Right lung (tissue), 10 donors: Measurements from ENCODE around the gene ARHGEF40. TPM values are rescaled to one million over a fixed set of nuclear protein-coding genes. Genes with fewer than 3 reads are reported as not detected.

Source experiments
- DNase-seq, 2 donors: peaks; one replicate each; pipeline ENCODE4 v3.0.0-alpha.2; 2013
- long read RNA-seq, 8 donors: transcript quantifications; one replicate each; lab custom pipeline, GENCODE V29; 2026
- polyA plus RNA-seq, 5 donors: library from polyadenylated mRNA; unstranded; fragments of 120-200 nt; gene quantifications; one replicate each; pipeline versions ENCODE4 v1.2.1 to v1.2.3, GENCODE V29; 2013; ENCODE audit warnings: inconsistent platforms in 1 of 5, low replicate concordance in 1 of 5; ENCODE audit not compliant: insufficient read length in 5 of 5, insufficient read depth in 1 of 5

ARHGEF40 gene
- 10 to 100 TPM; 69.5 to 88.8 (median 83.3) TPM for polyA plus RNA-seq
- long read RNA-seq, donor 1, full-length matches to known transcripts, result 4 of 87 reads
- long read RNA-seq, donor 1, partial matches to known transcripts, result 71 of 87 reads
- long read RNA-seq, donor 1, other reads (novel, unspliced or antisense), result 12 of 87 reads
- long read RNA-seq, donor 2, full-length matches to known transcripts, result 5 of 51 reads
- long read RNA-seq, donor 2, partial matches to known transcripts, result 46 of 51 reads
- long read RNA-seq, donor 2, other reads (novel, unspliced or antisense), result 0 of 51 reads
- long read RNA-seq, donor 3, partial matches to known transcripts, result 6 of 9 reads
- long read RNA-seq, donor 3, other reads (novel, unspliced or antisense), result 0 of 9 reads
- long read RNA-seq, donor 4, full-length matches to known transcripts, result 3 of 51 reads
- long read RNA-seq, donor 4, partial matches to known transcripts, result 48 of 51 reads
- long read RNA-seq, donor 4, other reads (novel, unspliced or antisense), result 0 of 51 reads
- long read RNA-seq, donor 5, partial matches to known transcripts, result 68 of 70 reads
- long read RNA-seq, donor 5, other reads (novel, unspliced or antisense), result 0 of 70 reads
- long read RNA-seq, donor 6, full-length matches to known transcripts, result 3 of 40 reads
- long read RNA-seq, donor 6, partial matches to known transcripts, result 20 of 40 reads
- long read RNA-seq, donor 6, other reads (novel, unspliced or antisense), result 17 of 40 reads
- long read RNA-seq, donor 7, full-length matches to known transcripts, result 10 of 16 reads
- long read RNA-seq, donor 7, partial matches to known transcripts, result 6 of 16 reads
- long read RNA-seq, donor 7, other reads (novel, unspliced or antisense), result 0 of 16 reads
- long read RNA-seq, donor 8, full-length matches to known transcripts, result 2 of 2 reads
- long read RNA-seq, donor 8, partial matches to known transcripts, result 0 of 2 reads
- long read RNA-seq, donor 8, other reads (novel, unspliced or antisense), result 0 of 2 reads

- DNase-seq, result peak; percentile 64 to 75
These were observed at the start of gene ARHGEF40 for GRCh38 chr14:21070083-21070609. ARHGEF40 (plus strand) TSS chr14:21070304; CDS start chr14:21070397, 93 bp downstream.

GRCh38 chr14:21020977-21021545, 49.0 kb upstream of the ARHGEF40 start:
- DNase-seq, result no peak

- DNase-seq, result no peak
These were observed 47.4 kb upstream of the ARHGEF40 start for GRCh38 chr14:21022686-21023085.

- no peak for DNase-seq
These were observed 46.9 kb upstream of the ARHGEF40 start for GRCh38 chr14:21023174-21023573.

GRCh38 chr14:21023817-21024584, 46.1 kb upstream of the ARHGEF40 start:
- DNase-seq, result no peak

GRCh38 chr14:21024585-21025370, 45.3 kb upstream of the ARHGEF40 start, which contains the start of gene NDRG2:
NDRG2 (minus strand) TSS chr14:21025061; CDS start chr14:21023315, 1,746 bp downstream.
- DNase-seq, result peak in 1 of 2 donors; percentile 78

- peak; percentile 64 to 72 for DNase-seq
These were observed 44.5 kb upstream of the ARHGEF40 start for GRCh38 chr14:21025371-21026273.

- no peak for DNase-seq
These were observed 43.7 kb upstream of the ARHGEF40 start for GRCh38 chr14:21026274-21026987.

GRCh38 chr14:21026988-21027315, 43.2 kb upstream of the ARHGEF40 start:
- no peak for DNase-seq

GRCh38 chr14:21029917-21030316, 40.2 kb upstream of the ARHGEF40 start, which contains the start of gene TPPP2:
TPPP2 (plus strand) TSS chr14:21030217; CDS start chr14:21030582, 365 bp downstream.
- DNase-seq, result no peak

GRCh38 chr14:21030531-21030930, 39.6 kb upstream of the ARHGEF40 start:
- no peak for DNase-seq

GRCh38 chr14:21032326-21033132, 37.6 kb upstream of the ARHGEF40 start:
- no peak for DNase-seq

GRCh38 chr14:21033133-21033698, 36.9 kb upstream of the ARHGEF40 start:
- no peak for DNase-seq

- DNase-seq, result no peak
These were observed 35.4 kb upstream of the ARHGEF40 start, which contains the start of gene RNASE13 for GRCh38 chr14:21034707-21035106. RNASE13 (minus strand) TSS chr14:21034807; CDS start chr14:21034288, 519 bp downstream.

GRCh38 chr14:21036751-21037150, 33.4 kb upstream of the ARHGEF40 start:
- no peak for DNase-seq

- DNase-seq, result no peak
These were observed 32.9 kb upstream of the ARHGEF40 start for GRCh38 chr14:21037156-21037555.
